GM19455 (cell line): ENCODE measurements around the gene BCKDK.

ENCODE experiments used
- ATAC-seq: cut with Tn5 transposase; IDR thresholded peaks from one replicate; pipeline ENCODE4 v1.9.1; 2021; ENCODE audit not compliant: unreplicated experiment

The BCKDK gene

GRCh38 chr16:31080035-31080629 is 28.1 kb upstream of the BCKDK start:
- ATAC-seq = no peak

- no peak for ATAC-seq
Observed at GRCh38 chr16:31080756-31081419, 27.3 kb upstream of the BCKDK start.

- no peak for ATAC-seq
Observed at GRCh38 chr16:31081428-31082351, 26.5 kb upstream of the BCKDK start.

GRCh38 chr16:31082368-31083045 is 25.7 kb upstream of the BCKDK start:
- ATAC-seq = no peak

GRCh38 chr16:31083081-31083480 is 25.1 kb upstream of the BCKDK start:
- no peak for ATAC-seq

GRCh38 chr16:31083556-31083955 is 24.6 kb upstream of the BCKDK start:
- no peak for ATAC-seq

- ATAC-seq = no peak
Observed at GRCh38 chr16:31083981-31084380, 24.2 kb upstream of the BCKDK start.

- ATAC-seq = no peak
Observed at GRCh38 chr16:31084584-31085302, 23.4 kb upstream of the BCKDK start.

- ATAC-seq = no peak
Observed at GRCh38 chr16:31085411-31085810, 22.8 kb upstream of the BCKDK start.

GRCh38 chr16:31085873-31086628 is 22.1 kb upstream of the BCKDK start:
- ATAC-seq = no peak

- no peak for ATAC-seq
Observed at GRCh38 chr16:31086629-31086906, 21.6 kb upstream of the BCKDK start.

- no peak for ATAC-seq
Observed at GRCh38 chr16:31087481-31087880, 20.7 kb upstream of the BCKDK start.

- ATAC-seq = no peak
Observed at GRCh38 chr16:31087971-31088370, 20.2 kb upstream of the BCKDK start.

GRCh38 chr16:31088459-31089183 is 19.6 kb upstream of the BCKDK start, which contains the start of gene PRSS53:
TSS of gene PRSS53 (minus strand) at chr16:31088943. CDS start at chr16:31088809, 134 bp downstream.
- ATAC-seq = no peak

- ATAC-seq = no peak
Observed at GRCh38 chr16:31089199-31089598, 19.0 kb upstream of the BCKDK start.

GRCh38 chr16:31090540-31090939 is 17.6 kb upstream of the BCKDK start:
- ATAC-seq = no peak

- ATAC-seq = no peak
Observed at GRCh38 chr16:31092330-31092729, 15.9 kb upstream of the BCKDK start.

GRCh38 chr16:31093132-31093703 is 15.0 kb upstream of the BCKDK start:
- no peak for ATAC-seq

- no peak for ATAC-seq
Observed at GRCh38 chr16:31094088-31094423, 14.1 kb upstream of the BCKDK start.
